B cell (primary cell): ENCODE measurements around the gene HOXD9. TPM values are rescaled to one million over a fixed set of nuclear protein-coding genes. Genes with fewer than 3 reads are reported as not detected.

ENCODE experiments used
- ATAC-seq: fragments of 200-7000 bp; cut with Tn5 transposase; one replicate; pipeline ENCODE4 v1.10.0; 2021; ENCODE audit warnings: low read depth, mild to moderate bottlenecking, moderate number of reproducible peaks, moderate library complexity
- CTCF ChIA-PET: fragments of 350-600 bp; sonication (Branson Sonifier 250); formaldehyde crosslinking; loops from one replicate; lab custom pipeline; 2021; ENCODE audit warnings: antibody characterized with exemption, inconsistent platforms; lab: Charles Lee
- POLR2A ChIA-PET: fragments of 350-600 bp; sonication (Branson Sonifier 250); formaldehyde crosslinking; loops from one replicate; lab custom pipeline; 2021; ENCODE audit warnings: antibody characterized with exemption; lab: Charles Lee
- DNase-seq: peaks from one replicate; pipeline ENCODE4 v3.0.0; 2013
- H2AFZ ChIP-seq: 2 replicates; pipeline ENCODE4 v1.6.1; 2012; ENCODE audit warnings: mild to moderate bottlenecking, low read depth, low read length; ENCODE audit not compliant: insufficient read depth, poor library complexity, severe bottlenecking
- H3K27ac ChIP-seq, 2 donors: 1 replicate in 1 of 2; 2 replicates in 1 of 2; pipeline ENCODE4 v1.5.1; 2012 to 2013; ENCODE audit warnings: low read length in 2 of 2, mild to moderate bottlenecking in 2 of 2, moderate library complexity in 1 of 2
- H3K27me3 ChIP-seq, 4 experiments: fragments of 200-600 bp in 1 of 4; sonication (generic) in 1 of 4; replicated peaks in 1 of 4; 1 replicate in 2 of 4; 2 replicates in 2 of 4; pipeline versions ENCODE4 v1.6.1 to v1.7.0; 2013 to 2016; ENCODE audit warnings: low read length in 3 of 4, mild to moderate bottlenecking in 2 of 4, mixed read lengths in 1 of 4, moderate library complexity in 1 of 4; ENCODE audit not compliant: insufficient read depth in 4 of 4, control insufficient read depth in 3 of 4; ENCODE audit errors: control extremely low read depth in 1 of 4
- H3K36me3 ChIP-seq, 2 experiments: replicated peaks in 1 of 2; 1 replicate in 1 of 2; 2 replicates in 1 of 2; pipeline versions ENCODE4 v1.6.1 to v1.7.1; 2013; ENCODE audit warnings: low read length in 1 of 2; ENCODE audit not compliant: insufficient read depth in 2 of 2, control insufficient read depth in 1 of 2; ENCODE audit errors: control extremely low read depth in 1 of 2, extremely low read depth in 1 of 2
- H3K4me1 ChIP-seq, 2 donors: fragments of 200-600 bp in 1 of 2; sonication (generic) in 1 of 2; 1 replicate in 1 of 2; 2 replicates in 1 of 2; pipeline versions ENCODE4 v1.5.1 to v1.6.1; 2013 to 2017; ENCODE audit warnings: low read length in 2 of 2; ENCODE audit not compliant: control insufficient read depth in 2 of 2, insufficient read depth in 2 of 2
- H3K4me2 ChIP-seq: replicated peaks from 2 replicates; pipeline ENCODE3; 2012; ENCODE audit warnings: mild to moderate bottlenecking, low read depth, low read length; ENCODE audit not compliant: poor library complexity, severe bottlenecking
- H3K4me3 ChIP-seq, 5 experiments: fragments of 200-600 bp in 1 of 5; sonication (generic) in 1 of 5; 1 replicate in 3 of 5; 2 replicates in 2 of 5; pipeline versions ENCODE4 v1.5.1 to v1.7.0; 2011 to 2016; ENCODE audit warnings: low read length in 4 of 5, mild to moderate bottlenecking in 4 of 5, low read depth in 2 of 5, control low read depth in 1 of 5, moderate library complexity in 1 of 5; ENCODE audit not compliant: insufficient read depth in 1 of 5; ENCODE audit errors: control extremely low read depth in 1 of 5, extremely low read depth in 1 of 5
- H3K79me2 ChIP-seq: fragments of 200-600 bp; sonication (generic); one replicate; pipeline ENCODE4 v1.6.0; 2016; ENCODE audit warnings: low read length; ENCODE audit not compliant: control insufficient read depth, insufficient read depth
- H3K9ac ChIP-seq: fragments of 200-600 bp; sonication (generic); 2 replicates; pipeline ENCODE4 v1.6.1; 2017; ENCODE audit warnings: mild to moderate bottlenecking, low read length, moderate library complexity
- H3K9me3 ChIP-seq, 3 donors: one replicate each; pipeline versions ENCODE4 v1.6.1 to v1.7.1; 2013; ENCODE audit warnings: low read length in 2 of 3; ENCODE audit not compliant: control insufficient read depth in 2 of 3, insufficient read depth in 1 of 3; ENCODE audit errors: control extremely low read depth in 1 of 3
- H4K20me1 ChIP-seq: 2 replicates; pipeline ENCODE4 v1.6.0; 2012; ENCODE audit warnings: mild to moderate bottlenecking, low read length; ENCODE audit not compliant: insufficient read depth, control insufficient read depth, poor library complexity, severe bottlenecking
- H3K27ac Mint-ChIP-seq: one replicate; pipeline ENCODE4 v1.8.0; 2021; ENCODE audit warnings: mixed read lengths
- H3K27me3 Mint-ChIP-seq: one replicate; pipeline ENCODE4 v1.8.0; 2021; ENCODE audit warnings: mixed read lengths
- H3K4me1 Mint-ChIP-seq: one replicate; pipeline ENCODE4 v1.8.0; 2021; ENCODE audit warnings: mixed read lengths
- H3K4me3 Mint-ChIP-seq: one replicate; pipeline ENCODE4 v1.8.0; 2021; ENCODE audit warnings: mixed read lengths
- H3K9me3 Mint-ChIP-seq: one replicate; pipeline ENCODE4 v1.8.0; 2022; ENCODE audit warnings: mixed read lengths; ENCODE audit not compliant: insufficient read depth
- CTCF ChIP-seq: fragments of 200-600 bp; IDR thresholded peaks from one replicate; pipeline ENCODE4 v1.8.0; 2022; ENCODE audit warnings: antibody characterized with exemption, mild to moderate bottlenecking
- EZH2 ChIP-seq: IDR thresholded peaks from 2 replicates; pipeline ENCODE4 v1.6.1; 2012; ENCODE audit warnings: borderline replicate concordance, low read depth, mild to moderate bottlenecking, moderate library complexity, low read length; ENCODE audit not compliant: insufficient read depth, poor library complexity, severe bottlenecking
- WGBS: methylation state at CpG from one replicate; pipeline ENCODE4 v1.1.5; 2013; ENCODE audit warnings: missing lambda C conversion rate; ENCODE audit not compliant: insufficient coverage; 5-methylcytosine and 5-hydroxymethylcytosine counted together
- intact Hi-C: fragments of 100-400 bp; cut with micrococcal nuclease; formaldehyde crosslinking; loops from one replicate; pipeline ENCODE4 v1.10.0; 2022
- polyA plus RNA-seq: library from polyadenylated mRNA; depleted of rRNA; stranded (reverse); fragments of >200 nt; gene quantifications from 2 replicates; pipeline ENCODE4 v1.2.3, GENCODE V29; 2012
- total RNA-seq, 2 donors: library from RNA; stranded (reverse); fragments of 120-200 nt in 1 of 2; gene quantifications; 1 replicate in 1 of 2; 2 replicates in 1 of 2; pipeline versions ENCODE4 v1.2.3 to v1.2.4, GENCODE V29; 2013 to 2022

HOXD9 gene
- total and polyA plus RNA-seq, 2 donors (not counting 1 experiment from before 2014, with no cell fraction given) = not detected

- no peak overlapping the region for H3K27ac Mint-ChIP-seq
- H3K4me1 Mint-ChIP-seq = peaks cover 36% of the 10 kb centered on the region
- no peaks in the 10 kb centered on the region for H3K36me3 ChIP-seq
- peak overlapping the region; percentile 84 for H3K4me3 Mint-ChIP-seq
- peak overlapping the region; percentile 35 for H3K9ac ChIP-seq
- no peaks in the 10 kb centered on the region for H4K20me1 ChIP-seq
- peaks cover 33 to 52% of the 10 kb centered on the region in 2 donors for H3K4me1 ChIP-seq
- peak overlapping the region; percentile 9 for H2AFZ ChIP-seq
- ChIA-PET POLR2A (no interaction called here), CTCF (interaction anchor here (0.7 to 3.3 kb wide), 9 partner anchors 8 to 519 kb away, joined by 3 to 15 read pairs (median 6); partner anchors contain the start of gene HOXD12)
- DNase-seq (peak; percentile 51), ATAC-seq (no peak)
- no peak for TF ChIP-seq CTCF
- TF ChIP-seq EZH2 = peak; percentile 67
- peak overlapping the region in 4 of 5 experiments; percentile 2 to 54 (median 18) for H3K4me3 ChIP-seq
- 9% methylated on average over 18 of the region's 33 CpGs for WGBS
- H3K4me2 ChIP-seq = peak overlapping the region; percentile 57
- H3K79me2 ChIP-seq = no peaks in the 10 kb centered on the region
- H3K27me3 ChIP-seq = peaks cover 0 to 86% (median 76%) of the 10 kb centered on the region in 4 experiments
- peaks cover 74% of the 10 kb centered on the region for H3K27me3 Mint-ChIP-seq
- peaks cover 0 to 25% (median 0%) of the 10 kb centered on the region in 3 donors for H3K9me3 ChIP-seq
- H3K9me3 Mint-ChIP-seq = no peaks in the 10 kb centered on the region
- intact Hi-C loops = loop anchor here (5.0 kb wide), 1 partner anchor 55 kb away; no protein-coding TSS in a partner anchor
- H3K27ac ChIP-seq = no peak overlapping the region
These were observed 10.0 kb downstream of the HOXD9 start for GRCh38 chr2:176132205-176133171.
